Progenitor cell of endocrine pancreas (in vitro differentiated cells): ENCODE results near the gene FER1L5. TPM values are rescaled to one million over a fixed set of nuclear protein-coding genes. Genes with fewer than 3 reads are reported as not detected.
A peak's percentile ranks its signal among the peaks of the same experiment; 100 is the strongest.

Experiments
- DNase-seq: peaks from one replicate; pipeline ENCODE4 v3.0.0; 2021; ENCODE audit warnings: low spot score; ENCODE audit not compliant: unreplicated experiment
- H3K27ac Mint-ChIP-seq: 2 replicates; pipeline ENCODE4 v1.8.0; 2021; ENCODE audit warnings: mild to moderate bottlenecking, moderate library complexity, mixed read lengths
- H3K27me3 Mint-ChIP-seq: 2 replicates; pipeline ENCODE4 v1.8.0; 2021; ENCODE audit warnings: mixed read lengths
- H3K36me3 Mint-ChIP-seq: 2 replicates; pipeline ENCODE4 v1.8.0; 2022; ENCODE audit warnings: mixed read lengths; ENCODE audit not compliant: insufficient read depth
- H3K4me1 Mint-ChIP-seq: 2 replicates; pipeline ENCODE4 v1.8.0; 2021; ENCODE audit warnings: low read depth, mixed read lengths
- H3K4me3 Mint-ChIP-seq: 2 replicates; pipeline ENCODE4 v1.8.0; 2021; ENCODE audit warnings: low read depth, mild to moderate bottlenecking, moderate library complexity, mixed read lengths
- H3K9me3 Mint-ChIP-seq: 2 replicates; pipeline ENCODE4 v1.8.0; 2021; ENCODE audit warnings: low read depth, mixed read lengths
- total RNA-seq: library from RNA; stranded (reverse); gene quantifications from 2 replicates; pipeline ENCODE4 v1.2.1, GENCODE V29; 2021
- TF ChIP-seq, protein P1 (sequence below): fragments of 200-600 bp; sonication (generic); IDR thresholded peaks from one replicate; pipeline ENCODE4 v1.5.0; 2021; ENCODE audit warnings: antibody characterized with exemption, mild to moderate bottlenecking; ENCODE audit not compliant: unreplicated experiment

The FER1L5 gene
- total RNA-seq, 1 donor from 2014 or later = 1.5 TPM

GRCh38 chr2:96683972-96684820 lies 41.6 kb downstream of the FER1L5 start:
- TF ChIP-seq, protein P1, sequence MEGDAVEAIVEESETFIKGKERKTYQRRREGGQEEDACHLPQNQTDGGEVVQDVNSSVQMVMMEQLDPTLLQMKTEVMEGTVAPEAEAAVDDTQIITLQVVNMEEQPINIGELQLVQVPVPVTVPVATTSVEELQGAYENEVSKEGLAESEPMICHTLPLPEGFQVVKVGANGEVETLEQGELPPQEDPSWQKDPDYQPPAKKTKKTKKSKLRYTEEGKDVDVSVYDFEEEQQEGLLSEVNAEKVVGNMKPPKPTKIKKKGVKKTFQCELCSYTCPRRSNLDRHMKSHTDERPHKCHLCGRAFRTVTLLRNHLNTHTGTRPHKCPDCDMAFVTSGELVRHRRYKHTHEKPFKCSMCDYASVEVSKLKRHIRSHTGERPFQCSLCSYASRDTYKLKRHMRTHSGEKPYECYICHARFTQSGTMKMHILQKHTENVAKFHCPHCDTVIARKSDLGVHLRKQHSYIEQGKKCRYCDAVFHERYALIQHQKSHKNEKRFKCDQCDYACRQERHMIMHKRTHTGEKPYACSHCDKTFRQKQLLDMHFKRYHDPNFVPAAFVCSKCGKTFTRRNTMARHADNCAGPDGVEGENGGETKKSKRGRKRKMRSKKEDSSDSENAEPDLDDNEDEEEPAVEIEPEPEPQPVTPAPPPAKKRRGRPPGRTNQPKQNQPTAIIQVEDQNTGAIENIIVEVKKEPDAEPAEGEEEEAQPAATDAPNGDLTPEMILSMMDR = no peak
- H3K9me3 Mint-ChIP-seq = no peaks in the 10 kb centered on the region
- no peaks in the 10 kb centered on the region for H3K36me3 Mint-ChIP-seq
- peaks cover 14% of the 10 kb centered on the region for H3K27me3 Mint-ChIP-seq
- H3K4me3 Mint-ChIP-seq = no peak overlapping the region
- no peak overlapping the region for H3K27ac Mint-ChIP-seq
- DNase-seq = no peak
- peaks cover 16% of the 10 kb centered on the region for H3K4me1 Mint-ChIP-seq

DNA sequence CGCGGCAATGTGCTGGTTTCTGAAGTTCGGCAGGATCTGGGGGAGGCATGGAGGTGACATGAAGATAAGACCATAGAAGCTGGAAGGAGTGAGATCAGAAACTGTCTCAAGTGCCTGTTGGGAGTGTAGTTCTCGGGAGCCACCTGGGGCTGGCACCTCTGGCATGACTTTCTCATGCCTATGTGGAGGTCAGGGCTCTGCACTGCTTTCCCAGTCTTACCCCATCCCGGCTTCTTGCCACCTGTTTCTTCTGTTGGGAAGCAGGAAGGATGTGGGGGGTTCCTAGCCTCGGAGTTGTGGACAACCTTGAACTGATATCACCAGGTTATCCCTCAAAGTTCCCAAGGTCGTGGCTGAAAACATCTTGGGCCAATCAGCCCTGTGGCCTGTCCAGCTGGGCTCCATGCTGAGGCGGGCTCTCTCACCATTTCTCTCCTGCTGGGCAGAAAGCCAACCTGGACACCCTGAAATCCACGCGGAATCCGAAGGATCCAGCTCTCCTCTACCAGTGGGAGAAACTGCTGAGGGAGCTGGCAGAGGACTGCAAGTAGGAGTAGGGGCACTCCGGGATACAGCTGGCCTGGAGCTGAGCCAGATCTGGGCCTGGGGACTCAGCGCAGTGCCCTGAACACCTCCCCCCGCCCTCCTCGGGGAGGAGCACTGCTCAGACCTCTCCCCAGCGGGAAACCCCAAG lies 42.5 kb downstream of the FER1L5 start:
- Mint-ChIP-seq H3K27me3 (peaks cover 8% of the 10 kb centered on the region), H3K36me3 (no peaks in the 10 kb centered on the region), H3K9me3 (no peaks in the 10 kb centered on the region), H3K4me1 (peaks cover 10% of the 10 kb centered on the region), H3K27ac (no peak overlapping the region), H3K4me3 (no peak overlapping the region)
- DNase-seq = no peak
- TF ChIP-seq, protein P1 = no peak

DNA sequence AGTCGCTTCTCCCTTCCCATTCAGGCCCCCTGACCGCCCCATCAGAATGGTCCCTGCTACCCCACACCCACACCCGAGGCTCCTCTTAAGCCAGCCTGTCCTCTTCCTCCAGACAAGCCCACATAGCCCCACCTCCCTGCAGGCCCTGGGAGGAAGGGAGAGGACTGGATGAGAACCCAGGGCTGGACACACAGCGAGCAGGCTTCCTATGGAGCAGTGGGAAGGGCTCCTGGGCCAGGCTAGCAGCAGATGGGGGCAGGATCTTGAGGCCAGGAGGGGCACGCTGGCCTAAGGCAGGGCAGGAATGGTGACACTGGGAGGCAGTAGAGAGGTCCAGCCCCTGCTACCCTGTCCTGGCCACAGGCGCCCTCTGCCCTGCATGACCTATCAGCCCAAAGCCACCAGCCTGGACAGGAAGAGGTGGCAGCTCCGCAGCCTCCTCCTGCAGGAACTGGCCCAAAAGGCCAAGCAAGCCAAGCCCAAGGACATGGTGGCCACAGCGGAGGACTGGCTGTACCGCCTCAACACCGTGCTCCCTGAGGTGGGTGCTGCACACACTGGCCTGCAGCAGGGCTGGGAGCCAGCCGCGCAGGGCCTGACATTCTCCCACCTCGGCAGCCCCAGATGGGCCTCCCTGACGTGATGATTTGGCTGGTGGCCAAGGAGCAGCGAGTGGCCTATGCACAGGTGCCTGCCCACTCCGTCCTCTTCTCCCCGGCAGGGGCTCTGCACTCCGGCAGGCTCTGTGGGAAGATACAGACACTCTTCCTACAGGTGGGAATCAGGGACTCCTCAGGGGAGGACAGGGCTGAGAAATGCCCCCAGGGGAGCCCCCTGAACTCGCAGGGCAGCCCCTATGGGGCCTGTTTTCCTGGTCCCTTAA lies 43.3 kb downstream of the FER1L5 start:
- Mint-ChIP-seq H3K4me3 (no peak overlapping the region), H3K36me3 (no peaks in the 10 kb centered on the region), H3K27me3 (peaks cover 8% of the 10 kb centered on the region), H3K27ac (peak overlapping the region; percentile 45), H3K4me1 (peaks cover 5% of the 10 kb centered on the region), H3K9me3 (no peaks in the 10 kb centered on the region)
- DNase-seq = no peak
- TF ChIP-seq, protein P1 = no peak

GRCh38 chr2:96687266-96687665 lies 44.7 kb downstream of the FER1L5 start:
- DNase-seq = no peak
- no peaks in the 10 kb centered on the region for H3K9me3 Mint-ChIP-seq
- TF ChIP-seq, protein P1 = no peak
- H3K27ac Mint-ChIP-seq = no peak overlapping the region
- H3K4me3 Mint-ChIP-seq = no peak overlapping the region
- peaks cover 8% of the 10 kb centered on the region for H3K27me3 Mint-ChIP-seq
- peaks cover 5% of the 10 kb centered on the region for H3K4me1 Mint-ChIP-seq
- no peaks in the 10 kb centered on the region for H3K36me3 Mint-ChIP-seq
